Lower leg skin (tissue), 3 donors: ENCODE data around the gene ERCC3.

Experiments
- POLR2A ChIP-seq, 2 donors: fragments of 450-650 bp; IDR thresholded peaks; one replicate each; pipeline ENCODE4 v1.6.1; 2016 to 2017; ENCODE audit warnings: antibody characterized with exemption in 2 of 2, mild to moderate bottlenecking in 1 of 2, moderate library complexity in 1 of 2
- TF ChIP-seq, protein P1 (sequence below), 3 donors: fragments of 450-650 bp; IDR thresholded peaks; one replicate each; pipeline ENCODE4 v1.5.1; 2016; ENCODE audit warnings: antibody characterized with exemption in 3 of 3, mild to moderate bottlenecking in 3 of 3, moderate library complexity in 2 of 3

DNA sequence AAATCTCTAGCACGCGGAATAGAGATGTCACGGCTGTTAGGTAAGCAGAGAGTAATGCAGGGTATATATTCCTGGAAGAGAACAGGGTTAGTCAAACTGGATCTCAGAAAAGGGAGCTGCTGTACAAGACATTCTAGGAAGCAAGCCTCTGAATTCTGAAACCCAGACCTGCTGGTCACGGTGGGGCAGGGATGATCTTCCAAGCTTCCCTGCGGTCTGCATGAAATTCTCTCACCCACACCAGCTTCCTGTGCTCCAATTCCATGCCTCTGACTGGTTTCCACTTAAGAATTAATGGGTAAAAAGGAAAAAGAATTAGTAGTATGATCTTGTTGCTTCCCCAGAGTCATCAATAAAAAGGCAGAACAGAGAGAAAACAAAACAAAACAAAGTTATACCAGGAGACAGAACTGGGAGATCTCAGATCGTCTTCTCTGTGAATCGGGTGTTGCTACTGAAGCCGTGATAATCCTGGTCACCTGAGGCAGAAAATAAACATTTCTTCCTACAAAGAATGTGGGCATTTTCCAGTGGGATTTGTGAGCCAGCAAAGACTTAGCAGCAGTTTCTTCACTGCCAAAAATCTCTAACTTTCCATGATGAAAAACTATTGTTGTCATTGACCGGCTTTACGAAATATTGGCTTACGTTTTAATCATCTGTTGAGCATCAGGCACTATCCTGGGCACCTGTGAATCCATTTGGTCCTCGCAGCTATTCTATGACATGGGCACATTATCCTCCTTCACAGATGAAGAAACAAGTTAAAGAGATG, 68.6 kb downstream of the ERCC3 start:
- TF ChIP-seq POLR2A (IDR thresholded peaks at IDR 0.05): no peak
- TF ChIP-seq, protein P1, sequence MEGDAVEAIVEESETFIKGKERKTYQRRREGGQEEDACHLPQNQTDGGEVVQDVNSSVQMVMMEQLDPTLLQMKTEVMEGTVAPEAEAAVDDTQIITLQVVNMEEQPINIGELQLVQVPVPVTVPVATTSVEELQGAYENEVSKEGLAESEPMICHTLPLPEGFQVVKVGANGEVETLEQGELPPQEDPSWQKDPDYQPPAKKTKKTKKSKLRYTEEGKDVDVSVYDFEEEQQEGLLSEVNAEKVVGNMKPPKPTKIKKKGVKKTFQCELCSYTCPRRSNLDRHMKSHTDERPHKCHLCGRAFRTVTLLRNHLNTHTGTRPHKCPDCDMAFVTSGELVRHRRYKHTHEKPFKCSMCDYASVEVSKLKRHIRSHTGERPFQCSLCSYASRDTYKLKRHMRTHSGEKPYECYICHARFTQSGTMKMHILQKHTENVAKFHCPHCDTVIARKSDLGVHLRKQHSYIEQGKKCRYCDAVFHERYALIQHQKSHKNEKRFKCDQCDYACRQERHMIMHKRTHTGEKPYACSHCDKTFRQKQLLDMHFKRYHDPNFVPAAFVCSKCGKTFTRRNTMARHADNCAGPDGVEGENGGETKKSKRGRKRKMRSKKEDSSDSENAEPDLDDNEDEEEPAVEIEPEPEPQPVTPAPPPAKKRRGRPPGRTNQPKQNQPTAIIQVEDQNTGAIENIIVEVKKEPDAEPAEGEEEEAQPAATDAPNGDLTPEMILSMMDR (IDR thresholded peaks at IDR 0.05): no peak
